Measurements from ENCODE around the gene MAD1L1. TPM values are rescaled to one million over a fixed set of nuclear protein-coding genes. Genes with fewer than 3 reads are reported as not detected.

Gene MAD1L1
- total RNA-seq, 1 donor from 2014 or later, result 57.6 TPM

DNA sequence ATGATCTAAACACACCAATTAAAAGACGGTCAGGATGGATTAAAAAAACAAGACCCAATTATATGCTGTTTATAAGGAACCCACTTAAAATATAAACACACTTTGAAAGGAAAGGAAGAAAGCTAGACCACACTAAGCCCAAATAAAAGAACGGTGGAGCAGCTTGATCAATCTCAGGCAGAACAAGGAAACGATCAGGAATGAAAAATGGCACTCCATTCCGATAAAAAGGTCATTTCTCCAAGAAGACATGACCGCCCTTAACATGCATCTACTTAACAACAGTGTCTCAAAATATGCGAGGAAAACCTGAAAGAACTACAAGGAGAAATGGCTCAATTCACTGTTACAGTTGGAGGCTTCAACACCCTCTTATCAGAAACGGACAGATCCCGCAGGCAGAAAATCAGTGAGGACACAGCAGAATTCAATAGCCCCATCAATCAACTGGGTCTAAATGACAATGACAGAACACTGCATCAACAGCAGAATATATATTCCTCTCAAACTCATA is 210.0 kb downstream of the MAD1L1 start:
- Mint-ChIP-seq H3K36me3 (ENCODE audit: unreplicated experiment) (peaks cover 24% of the 10 kb centered on the region), H3K27ac (ENCODE audit: unreplicated experiment) (no peak overlapping the region), H3K9me3 (ENCODE audit: unreplicated experiment) (peaks cover 5% of the 10 kb centered on the region), H3K4me1 (ENCODE audit: low read depth, unreplicated experiment) (peaks cover 14% of the 10 kb centered on the region), H3K4me3 (ENCODE audit: unreplicated experiment) (no peak overlapping the region), H3K27me3 (ENCODE audit: unreplicated experiment) (peaks cover 3% of the 10 kb centered on the region)
- TF ChIP-seq, protein P1, sequence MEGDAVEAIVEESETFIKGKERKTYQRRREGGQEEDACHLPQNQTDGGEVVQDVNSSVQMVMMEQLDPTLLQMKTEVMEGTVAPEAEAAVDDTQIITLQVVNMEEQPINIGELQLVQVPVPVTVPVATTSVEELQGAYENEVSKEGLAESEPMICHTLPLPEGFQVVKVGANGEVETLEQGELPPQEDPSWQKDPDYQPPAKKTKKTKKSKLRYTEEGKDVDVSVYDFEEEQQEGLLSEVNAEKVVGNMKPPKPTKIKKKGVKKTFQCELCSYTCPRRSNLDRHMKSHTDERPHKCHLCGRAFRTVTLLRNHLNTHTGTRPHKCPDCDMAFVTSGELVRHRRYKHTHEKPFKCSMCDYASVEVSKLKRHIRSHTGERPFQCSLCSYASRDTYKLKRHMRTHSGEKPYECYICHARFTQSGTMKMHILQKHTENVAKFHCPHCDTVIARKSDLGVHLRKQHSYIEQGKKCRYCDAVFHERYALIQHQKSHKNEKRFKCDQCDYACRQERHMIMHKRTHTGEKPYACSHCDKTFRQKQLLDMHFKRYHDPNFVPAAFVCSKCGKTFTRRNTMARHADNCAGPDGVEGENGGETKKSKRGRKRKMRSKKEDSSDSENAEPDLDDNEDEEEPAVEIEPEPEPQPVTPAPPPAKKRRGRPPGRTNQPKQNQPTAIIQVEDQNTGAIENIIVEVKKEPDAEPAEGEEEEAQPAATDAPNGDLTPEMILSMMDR (IDR thresholded peaks at IDR 0.05; ENCODE audit: partially characterized antibody, unreplicated experiment), result no peak
- DNase-seq, result no peak

DNA sequence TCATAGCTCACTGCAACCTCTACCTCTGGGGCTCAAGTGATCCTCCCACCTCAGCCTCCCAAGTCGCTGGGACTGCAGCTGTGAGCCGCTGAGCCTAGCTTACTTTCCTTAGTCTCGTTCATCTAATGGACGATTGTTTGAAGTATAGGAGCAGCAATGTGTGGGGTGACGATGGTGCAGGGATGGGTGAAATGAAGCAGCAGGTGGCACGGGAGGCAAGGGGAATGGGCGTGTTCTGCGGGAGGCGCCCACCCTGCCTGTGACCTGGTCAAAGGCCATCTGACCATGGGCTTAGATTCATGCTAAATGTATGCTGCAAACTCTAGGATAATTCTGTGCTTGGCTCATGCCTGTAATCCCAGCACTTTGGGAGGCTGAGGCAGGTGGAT is 210.7 kb downstream of the MAD1L1 start:
- Mint-ChIP-seq H3K27me3 (ENCODE audit: unreplicated experiment) (peaks cover 5% of the 10 kb centered on the region), H3K9me3 (ENCODE audit: unreplicated experiment) (peaks cover 5% of the 10 kb centered on the region), H3K4me3 (ENCODE audit: unreplicated experiment) (no peak overlapping the region), H3K27ac (ENCODE audit: unreplicated experiment) (no peak overlapping the region), H3K36me3 (ENCODE audit: unreplicated experiment) (peaks cover 20% of the 10 kb centered on the region), H3K4me1 (ENCODE audit: low read depth, unreplicated experiment) (peaks cover 16% of the 10 kb centered on the region)
- TF ChIP-seq, protein P1 (IDR thresholded peaks at IDR 0.05; ENCODE audit: partially characterized antibody, unreplicated experiment), result no peak
- DNase-seq, result no peak

DNA sequence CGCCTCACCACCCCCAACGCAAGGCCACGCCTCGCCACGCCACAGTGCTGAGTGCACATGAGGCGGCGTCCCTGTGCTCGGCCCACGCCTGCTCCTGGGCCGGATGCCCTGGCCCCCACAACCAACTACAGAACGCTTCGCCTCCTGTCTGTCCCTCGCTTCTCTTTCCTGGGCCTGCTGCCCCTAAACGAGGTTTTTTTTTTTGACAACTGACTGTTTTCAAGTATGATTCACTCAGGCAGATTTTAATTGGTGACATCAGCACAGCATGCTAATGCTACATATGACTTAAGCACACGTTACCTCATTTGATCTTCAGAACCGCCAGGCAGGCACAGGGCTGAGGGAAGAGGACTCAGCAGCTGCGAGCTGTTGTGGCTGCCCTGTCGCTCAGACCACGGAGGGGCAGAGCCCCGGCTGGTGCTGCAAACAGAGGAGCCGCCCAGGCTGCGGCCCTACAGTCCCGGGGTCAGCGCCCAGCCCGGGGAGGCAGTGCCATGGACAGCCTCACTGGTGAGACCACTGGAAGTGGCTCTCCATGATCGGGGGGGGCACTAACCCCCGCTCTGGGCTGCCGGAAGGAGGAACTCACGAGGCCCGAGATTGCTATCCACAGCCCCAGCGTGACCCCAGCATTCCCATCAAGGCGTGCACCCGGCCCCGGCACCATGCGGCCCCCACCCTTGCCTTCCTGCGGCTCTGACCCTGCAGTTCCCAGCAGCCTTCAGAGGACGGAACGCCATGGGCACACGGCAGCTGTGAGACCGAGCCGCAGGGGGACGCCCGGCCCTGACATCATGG is 212.8 kb downstream of the MAD1L1 start:
- Mint-ChIP-seq H3K36me3 (ENCODE audit: unreplicated experiment) (peaks cover 9% of the 10 kb centered on the region), H3K27me3 (ENCODE audit: unreplicated experiment) (peaks cover 8% of the 10 kb centered on the region), H3K9me3 (ENCODE audit: unreplicated experiment) (peaks cover 7% of the 10 kb centered on the region), H3K27ac (ENCODE audit: unreplicated experiment) (peak overlapping the region; percentile 77), H3K4me1 (ENCODE audit: low read depth, unreplicated experiment) (peaks cover 21% of the 10 kb centered on the region), H3K4me3 (ENCODE audit: unreplicated experiment) (no peak overlapping the region)
- no peak for DNase-seq
- TF ChIP-seq, protein P1 (IDR thresholded peaks at IDR 0.05; ENCODE audit: partially characterized antibody, unreplicated experiment), result no peak

DNA sequence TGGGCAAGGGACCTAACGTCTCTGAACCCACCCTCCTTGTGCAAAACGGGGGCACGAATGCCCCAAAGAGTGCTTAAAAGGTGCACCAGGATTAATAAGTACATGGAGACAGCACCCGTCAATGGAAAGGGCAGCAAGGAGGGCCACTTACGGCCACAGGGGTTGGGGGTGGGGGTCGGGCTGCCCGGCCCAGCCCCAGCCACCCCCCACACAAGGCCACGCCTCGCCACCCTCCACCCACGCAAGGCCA is 213.4 kb downstream of the MAD1L1 start:
- H3K9me3 Mint-ChIP-seq (ENCODE audit: unreplicated experiment), result peaks cover 7% of the 10 kb centered on the region

More for the DNA sequence above, 213.4 kb downstream of the MAD1L1 start:
- no peak overlapping the region for H3K4me3 Mint-ChIP-seq (ENCODE audit: unreplicated experiment)
- TF ChIP-seq, protein P1 (IDR thresholded peaks at IDR 0.05; ENCODE audit: partially characterized antibody, unreplicated experiment), result no peak
- H3K27me3 Mint-ChIP-seq (ENCODE audit: unreplicated experiment), result peaks cover 8% of the 10 kb centered on the region
- peaks cover 4% of the 10 kb centered on the region for H3K36me3 Mint-ChIP-seq (ENCODE audit: unreplicated experiment)
- H3K27ac Mint-ChIP-seq (ENCODE audit: unreplicated experiment), result no peak overlapping the region
- no peak for DNase-seq
- H3K4me1 Mint-ChIP-seq (ENCODE audit: low read depth, unreplicated experiment), result peaks cover 21% of the 10 kb centered on the region
